A549 treated with ZK216348 at 1 μM for 4 hours (cell line): ENCODE results near the gene MAD1L1. TPM values are rescaled to one million over a fixed set of nuclear protein-coding genes. Genes with fewer than 3 reads are reported as not detected.

Source experiments
- total RNA-seq: library from RNA; stranded (reverse); fragments of 200-300 nt; extraction: Qiagen RNA extraction; gene quantifications from 5 replicates; pipeline ENCODE4 v1.2.3, GENCODE V29; 2022; ENCODE audit warnings: low read depth

The MAD1L1 gene
- total RNA-seq: 10.4 to 27.2 TPM (median 24.0 TPM) in 5 replicates

DNA sequence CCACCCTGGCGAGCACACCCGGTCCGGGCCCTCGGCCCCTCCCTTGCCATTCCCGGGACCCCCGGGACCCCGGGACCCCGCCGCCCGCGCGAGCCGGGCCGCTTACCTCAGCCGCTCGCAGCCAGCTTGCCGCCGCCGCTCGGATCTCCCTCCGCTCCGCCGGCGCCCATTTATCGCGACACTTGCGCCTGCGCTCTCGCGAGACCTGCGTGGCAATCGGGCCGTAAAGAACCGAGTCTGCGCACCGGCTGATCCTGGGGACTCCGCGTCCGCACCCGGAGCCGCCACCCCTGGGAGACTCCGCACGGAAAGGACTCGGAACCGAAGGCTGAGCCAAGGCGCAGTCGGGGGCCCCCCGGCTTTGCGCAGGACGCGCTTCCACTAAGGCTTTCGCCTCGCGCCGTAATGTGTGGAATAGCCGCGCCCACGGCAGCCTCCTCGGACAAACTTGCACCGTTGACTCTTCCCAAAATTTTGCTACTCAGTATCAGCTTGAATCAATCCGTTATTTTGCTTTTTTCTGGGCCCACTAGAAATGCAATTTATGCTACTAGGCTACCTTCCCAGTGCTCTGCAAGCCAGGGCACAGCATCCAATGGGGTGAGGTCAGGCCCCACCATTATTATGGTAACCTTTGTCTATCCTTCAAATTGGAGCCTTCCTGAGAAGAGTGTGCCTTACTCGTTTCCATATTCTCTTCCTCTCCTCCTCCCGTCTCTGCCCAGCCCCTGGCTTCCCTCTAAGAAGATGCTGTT lies at the start of gene MAD1L1:
Gene MAD1L1, minus strand, starts transcription at position 180 of the 755 bp plus-strand sequence. CDS start 2,812 bp downstream, outside the sequence.

DNA sequence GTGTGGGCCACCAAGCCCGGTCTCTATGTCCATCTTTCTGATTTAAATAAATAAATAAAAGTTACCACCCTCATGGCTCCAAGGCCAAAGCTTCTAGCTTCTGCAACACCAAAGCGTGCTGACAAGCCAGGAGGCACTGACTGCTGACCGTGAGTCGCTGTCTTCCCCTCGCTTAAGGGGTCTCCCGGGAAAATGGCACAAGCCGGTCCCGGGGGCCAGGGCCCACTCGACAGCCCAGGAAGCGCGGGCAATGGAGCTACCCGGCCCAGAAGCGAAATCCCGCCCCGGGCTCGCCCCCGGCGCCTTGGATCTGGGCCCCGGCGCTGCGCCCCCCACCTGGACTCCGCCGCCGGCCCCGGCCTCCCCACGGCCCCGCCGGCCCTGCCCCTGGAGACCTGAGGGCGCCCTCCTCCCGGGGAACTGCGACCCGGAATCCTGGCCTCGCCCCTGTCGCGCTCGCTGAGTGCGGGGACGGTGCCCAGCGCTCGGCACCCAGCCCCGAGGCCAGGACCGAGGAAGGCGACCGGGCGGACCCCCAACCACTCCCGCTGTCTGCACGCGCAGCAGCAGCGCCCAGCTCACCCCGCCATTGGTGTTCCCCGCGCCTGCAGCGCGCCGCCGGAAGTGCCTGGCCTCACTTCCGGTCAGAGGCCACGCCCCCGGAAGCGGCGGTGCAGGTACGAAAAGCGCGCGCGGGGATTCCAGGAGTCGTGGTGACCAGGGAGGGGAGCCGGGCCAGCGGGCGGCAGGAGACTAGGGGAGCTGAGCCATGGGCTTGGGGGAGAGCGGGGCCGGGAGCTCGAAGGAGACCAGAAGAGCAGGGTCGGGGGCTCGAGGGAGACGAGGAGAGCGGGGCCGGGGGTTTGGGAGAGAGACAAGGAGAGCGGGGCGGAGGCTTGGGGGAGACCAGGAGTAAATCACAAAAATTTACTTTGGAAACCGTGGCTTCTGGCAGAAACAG lies 9.1 kb upstream of the MAD1L1 start, which contains the start of the genes MRM2 and NUDT1:
Gene MRM2, minus strand, starts transcription at position 626 of the 961 bp plus-strand sequence. Its CDS starts 36 bp downstream, at position 590.
Gene NUDT1, plus strand, starts transcription at position 647 of the 961 bp plus-strand sequence. CDS start 2,349 bp downstream, outside the sequence.

Other genes starting within 250 kb of the MAD1L1 start
- gene MRM2, start 9.3 kb upstream of the MAD1L1 start, total RNA-seq: 48.3 to 61.1 TPM (median 52.8 TPM) in 5 replicates
- gene NUDT1, start 9.3 kb upstream of the MAD1L1 start, total RNA-seq: 88.1 to 116 TPM (median 105 TPM) in 5 replicates
- 61.0 to 101 TPM (median 87.3 TPM) in 5 replicates for gene SNX8, start 81.5 kb upstream of the MAD1L1 start, total RNA-seq
- gene EIF3B, start 121.9 kb upstream of the MAD1L1 start, total RNA-seq: 223 to 260 TPM (median 250 TPM) in 5 replicates
- 6.2 to 15.7 TPM (median 13.9 TPM) in 5 replicates for gene CHST12, start 170.7 kb upstream of the MAD1L1 start, total RNA-seq
- not detected in 5 replicates for gene GRIFIN, start 243.5 kb upstream of the MAD1L1 start, total RNA-seq